Keratinocyte (primary cell): ENCODE data around the gene TRAPPC2L. TPM values are rescaled to one million over a fixed set of nuclear protein-coding genes. Genes with fewer than 3 reads are reported as not detected.

Source experiments
- DNase-seq: peaks from one replicate; pipeline ENCODE4 v3.0.0-alpha.2; 2011; ENCODE audit warnings: low read depth, missing footprints, low spot score
- FAIRE-seq: peaks from 2 replicates; lab custom pipeline; 2011; peaks lifted over from hg19 to GRCh38; lab: Jason Lieb, UNC
- H2AFZ ChIP-seq: 2 replicates; pipeline ENCODE4 v1.6.0; 2012; ENCODE audit warnings: low read length, control low read depth, inconsistent platforms; ENCODE audit not compliant: control insufficient read depth
- H3K27ac ChIP-seq: 2 replicates; pipeline ENCODE4 v1.5.1; 2011; ENCODE audit warnings: low read length; ENCODE audit not compliant: control insufficient read depth, insufficient read depth
- H3K27me3 ChIP-seq: 3 replicates; pipeline ENCODE4 v1.6.0; 2011; ENCODE audit warnings: low read length; ENCODE audit not compliant: control insufficient read depth, insufficient read depth; ENCODE audit errors: extremely low read depth
- H3K36me3 ChIP-seq, 2 experiments: 2 replicates in 1 of 2; 3 replicates in 1 of 2; pipeline ENCODE4 v1.5.1; 2011; ENCODE audit warnings: low read length in 2 of 2, mild to moderate bottlenecking in 1 of 2; ENCODE audit not compliant: control insufficient read depth in 2 of 2, insufficient read depth in 2 of 2; ENCODE audit errors: extremely low read depth in 1 of 2
- H3K4me1 ChIP-seq: 3 replicates; pipeline ENCODE4 v1.5.1; 2011; ENCODE audit warnings: low read length; ENCODE audit not compliant: control insufficient read depth, insufficient read depth; ENCODE audit errors: extremely low read depth
- H3K4me2 ChIP-seq: 3 replicates; pipeline ENCODE4 v1.6.0; 2011; ENCODE audit warnings: low read depth, low read length; ENCODE audit not compliant: control insufficient read depth, insufficient read depth; ENCODE audit errors: extremely low read depth
- H3K4me3 ChIP-seq, 3 experiments: fragments of 200-600 bp in 1 of 3; sonication (generic) in 1 of 3; 2 replicates in 2 of 3; 3 replicates in 1 of 3; pipeline ENCODE4 v1.5.1; 2011 to 2016; ENCODE audit warnings: low read length in 3 of 3, mild to moderate bottlenecking in 3 of 3, control low read depth in 2 of 3, inconsistent platforms in 1 of 3, low read depth in 1 of 3, mixed read lengths in 1 of 3, mixed run types in 1 of 3, moderate library complexity in 1 of 3; ENCODE audit not compliant: control insufficient read depth in 2 of 3, insufficient read depth in 2 of 3; ENCODE audit errors: extremely low read depth in 1 of 3
- H3K79me2 ChIP-seq: 2 replicates; pipeline ENCODE4 v1.6.0; 2012; ENCODE audit warnings: low read length; ENCODE audit not compliant: control insufficient read depth, insufficient read depth
- H3K9ac ChIP-seq: 3 replicates; pipeline ENCODE4 v1.6.0; 2011; ENCODE audit warnings: low read length; ENCODE audit not compliant: control insufficient read depth, insufficient read depth; ENCODE audit errors: extremely low read depth
- H3K9me1 ChIP-seq: 3 replicates; pipeline ENCODE4 v1.6.0; 2011; ENCODE audit warnings: low read length; ENCODE audit not compliant: control insufficient read depth, insufficient read depth; ENCODE audit errors: extremely low read depth
- H3K9me3 ChIP-seq: 2 replicates; pipeline ENCODE4 v1.5.1; 2012; ENCODE audit warnings: low read depth, low read length; ENCODE audit not compliant: control insufficient read depth
- H4K20me1 ChIP-seq: 3 replicates; pipeline ENCODE4 v1.6.0; 2011; ENCODE audit warnings: low read length; ENCODE audit not compliant: control insufficient read depth, insufficient read depth; ENCODE audit errors: extremely low read depth
- EZH2 ChIP-seq: IDR thresholded peaks from one replicate; pipeline ENCODE4 v1.6.1; 2012; ENCODE audit warnings: inconsistent platforms, mild to moderate bottlenecking, low read length, moderate library complexity
- dilution Hi-C: fragments of 300-500 bp; cut with MboI; formaldehyde crosslinking; loops from one replicate; pipeline ENCODE4 v1.7.0; 2020; ENCODE audit warnings: low sequenced_read_pairs; ENCODE audit not compliant: extremely low pct_ligation_motif_present
- polyA plus RNA-seq, 5 experiments: library from polyadenylated mRNA; depleted of rRNA in 3 of 5; stranded (reverse) in 3 of 5; stranded (forward) in 1 of 5; unstranded in 1 of 5; fragments of >200 nt; gene quantifications; 1 replicate in 1 of 5; 2 replicates in 3 of 5; 3 replicates in 1 of 5; pipeline versions ENCODE4 v1.2.1 to v1.2.3, GENCODE V29; 2011 to 2012; ENCODE audit warnings: missing spikeins in 2 of 5, low read depth in 1 of 5, low replicate concordance in 1 of 5
- TF ChIP-seq, protein P1 (sequence below), 3 experiments: IDR thresholded peaks in 1 of 3; conservative IDR thresholded peaks in 1 of 3; optimal IDR thresholded peaks in 1 of 3; 2 replicates in 2 of 3; 3 replicates in 1 of 3; pipeline versions ENCODE3 to v1.5.1; 2011; ENCODE audit warnings: low read length in 3 of 3, mild to moderate bottlenecking in 3 of 3, moderate library complexity in 2 of 3, control low read depth in 1 of 3, inconsistent platforms in 1 of 3; ENCODE audit not compliant: insufficient read depth in 2 of 3; ENCODE audit errors: extremely low read depth in 1 of 3

The TRAPPC2L gene
- polyA plus RNA-seq, 1 donor (not counting 4 experiments of a cell fraction or from before 2014, with no cell fraction given), result 139 TPM

DNA sequence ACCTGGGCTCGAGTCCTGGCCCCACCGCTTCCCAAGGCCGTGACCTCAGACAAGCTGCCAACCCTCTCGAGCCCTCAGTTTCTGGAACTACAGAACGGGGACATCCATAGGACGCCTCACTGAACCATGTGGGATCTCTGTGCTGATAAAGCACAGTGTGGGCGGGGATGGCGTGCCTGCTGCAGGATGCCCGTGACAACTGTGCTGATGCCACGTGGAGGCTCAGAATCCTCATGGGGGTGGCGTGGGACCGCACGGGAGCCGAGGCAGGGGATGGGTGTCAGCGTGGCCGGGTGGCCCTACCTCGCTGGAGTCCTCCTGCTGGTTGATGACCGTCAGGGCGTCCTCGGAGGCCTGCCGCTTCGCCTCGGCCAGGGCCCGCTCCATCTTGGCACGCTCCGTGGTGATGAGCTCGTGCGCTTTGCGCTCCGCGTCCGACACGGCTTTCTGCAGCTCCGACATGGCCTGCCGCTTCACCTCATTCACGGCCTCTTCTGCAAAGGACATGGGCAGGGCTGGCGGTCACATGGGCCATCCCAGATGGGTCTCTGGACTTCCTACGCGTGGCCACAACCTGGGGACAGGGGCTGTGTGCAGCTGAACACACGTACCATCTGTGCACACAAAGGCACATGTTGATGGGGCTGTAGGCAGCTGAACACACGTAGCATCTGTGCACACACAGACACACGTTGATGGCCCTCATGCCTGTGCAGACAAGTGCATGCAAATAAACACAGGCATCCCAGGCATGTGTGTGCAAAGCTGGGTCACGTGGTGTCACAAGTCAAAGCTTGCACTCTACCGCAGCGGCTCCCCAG, 22.2 kb downstream of the TRAPPC2L start:
- H3K79me2 ChIP-seq, result no peaks in the 10 kb centered on the region
- H3K9me1 ChIP-seq, result no peaks in the 10 kb centered on the region
- peaks cover 35% of the 10 kb centered on the region for H3K27me3 ChIP-seq
- dilution Hi-C loops, result no loop called here
- TF ChIP-seq, protein P1, sequence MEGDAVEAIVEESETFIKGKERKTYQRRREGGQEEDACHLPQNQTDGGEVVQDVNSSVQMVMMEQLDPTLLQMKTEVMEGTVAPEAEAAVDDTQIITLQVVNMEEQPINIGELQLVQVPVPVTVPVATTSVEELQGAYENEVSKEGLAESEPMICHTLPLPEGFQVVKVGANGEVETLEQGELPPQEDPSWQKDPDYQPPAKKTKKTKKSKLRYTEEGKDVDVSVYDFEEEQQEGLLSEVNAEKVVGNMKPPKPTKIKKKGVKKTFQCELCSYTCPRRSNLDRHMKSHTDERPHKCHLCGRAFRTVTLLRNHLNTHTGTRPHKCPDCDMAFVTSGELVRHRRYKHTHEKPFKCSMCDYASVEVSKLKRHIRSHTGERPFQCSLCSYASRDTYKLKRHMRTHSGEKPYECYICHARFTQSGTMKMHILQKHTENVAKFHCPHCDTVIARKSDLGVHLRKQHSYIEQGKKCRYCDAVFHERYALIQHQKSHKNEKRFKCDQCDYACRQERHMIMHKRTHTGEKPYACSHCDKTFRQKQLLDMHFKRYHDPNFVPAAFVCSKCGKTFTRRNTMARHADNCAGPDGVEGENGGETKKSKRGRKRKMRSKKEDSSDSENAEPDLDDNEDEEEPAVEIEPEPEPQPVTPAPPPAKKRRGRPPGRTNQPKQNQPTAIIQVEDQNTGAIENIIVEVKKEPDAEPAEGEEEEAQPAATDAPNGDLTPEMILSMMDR (optimal IDR thresholded peaks at IDR 0.05 in 1 of 3, IDR thresholded peaks at IDR 0.05 in 1 of 3, conservative IDR thresholded peaks at IDR 0.05 in 1 of 3; ENCODE audit: extremely low read depth in 1 of 3, insufficient read depth in 2 of 3, low read length in 3 of 3), result no peak
- no peak for TF ChIP-seq EZH2
- no peak overlapping the region for H2AFZ ChIP-seq
- H3K9ac ChIP-seq, result no peak overlapping the region
- FAIRE-seq, result peak; percentile 86
- no peaks in the 10 kb centered on the region for H4K20me1 ChIP-seq
- peaks cover 30% of the 10 kb centered on the region for H3K4me1 ChIP-seq
- no peak overlapping the region for H3K4me2 ChIP-seq
- H3K4me3 ChIP-seq, result no peak overlapping the region
- DNase-seq, result peak; percentile 57
- H3K36me3 ChIP-seq, result no peaks in the 10 kb centered on the region
- no peak overlapping the region for H3K27ac ChIP-seq
- H3K9me3 ChIP-seq, result no peaks in the 10 kb centered on the region

DNA sequence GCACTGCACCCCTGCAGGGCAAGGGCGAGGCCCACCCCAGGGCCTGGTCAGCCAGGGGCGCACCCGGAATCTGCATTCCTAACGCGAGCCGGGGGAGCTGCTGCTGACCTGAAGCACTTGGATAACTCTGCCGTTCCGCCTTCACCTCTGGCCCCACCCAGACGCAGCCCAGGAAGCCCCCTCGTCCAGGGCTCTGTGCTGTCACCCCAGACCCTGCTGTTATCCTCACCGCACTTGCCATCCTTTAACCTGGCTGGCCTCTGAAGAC, 22.8 kb downstream of the TRAPPC2L start:
- Histone ChIP-seq H3K79me2 (no peaks in the 10 kb centered on the region), H3K4me3 (no peak overlapping the region), H3K9ac (no peak overlapping the region), H4K20me1 (no peaks in the 10 kb centered on the region), H3K36me3 (no peaks in the 10 kb centered on the region), H3K27me3 (peaks cover 35% of the 10 kb centered on the region), H3K9me3 (no peaks in the 10 kb centered on the region), H3K9me1 (no peaks in the 10 kb centered on the region), H2AFZ (no peak overlapping the region), H3K27ac (no peak overlapping the region), H3K4me2 (peak overlapping the region; percentile 37), H3K4me1 (peaks cover 30% of the 10 kb centered on the region)
- FAIRE-seq (no peak), DNase-seq (no peak)
- dilution Hi-C loops, result no loop called here
- TF ChIP-seq, protein P1 (optimal IDR thresholded peaks at IDR 0.05 in 1 of 3, IDR thresholded peaks at IDR 0.05 in 1 of 3, conservative IDR thresholded peaks at IDR 0.05 in 1 of 3; ENCODE audit: extremely low read depth in 1 of 3, insufficient read depth in 2 of 3, low read length in 3 of 3), result no peak
- no peak for TF ChIP-seq EZH2
